ENCODE data around the gene URB2.

DNA sequence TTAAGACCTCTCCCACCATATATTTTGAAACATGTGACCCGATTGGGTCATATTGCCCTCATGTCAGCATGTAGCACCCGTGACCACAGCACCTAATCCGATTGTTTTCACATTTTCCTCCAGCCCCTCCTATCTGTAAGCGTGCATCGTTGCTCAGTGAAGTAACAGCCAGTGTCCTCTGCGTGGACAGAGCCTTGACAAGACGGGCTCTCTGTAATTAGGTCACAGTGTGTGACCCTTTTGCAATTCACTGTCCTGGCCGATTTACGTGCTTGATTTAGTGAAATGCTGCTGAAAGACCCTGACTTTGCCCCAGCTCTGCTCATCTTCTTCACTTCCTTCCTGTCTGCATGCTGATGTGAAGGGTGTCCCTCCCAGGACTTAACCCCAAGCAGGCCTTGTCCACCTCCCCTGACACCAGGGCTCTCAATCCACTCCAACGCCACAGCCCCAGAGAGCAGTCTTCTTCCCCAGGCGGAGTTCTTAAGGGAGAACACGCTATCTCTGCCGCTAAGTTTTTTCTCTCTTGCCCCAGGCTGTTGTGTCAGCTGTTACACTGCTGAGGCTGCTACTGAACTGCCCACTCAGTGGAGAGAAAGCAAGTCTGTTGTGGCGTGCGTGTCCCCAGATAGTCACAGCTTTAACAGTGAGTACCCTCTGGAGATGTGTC lies 19.4 kb downstream of the URB2 start:
- TF ChIP-seq, protein P1, sequence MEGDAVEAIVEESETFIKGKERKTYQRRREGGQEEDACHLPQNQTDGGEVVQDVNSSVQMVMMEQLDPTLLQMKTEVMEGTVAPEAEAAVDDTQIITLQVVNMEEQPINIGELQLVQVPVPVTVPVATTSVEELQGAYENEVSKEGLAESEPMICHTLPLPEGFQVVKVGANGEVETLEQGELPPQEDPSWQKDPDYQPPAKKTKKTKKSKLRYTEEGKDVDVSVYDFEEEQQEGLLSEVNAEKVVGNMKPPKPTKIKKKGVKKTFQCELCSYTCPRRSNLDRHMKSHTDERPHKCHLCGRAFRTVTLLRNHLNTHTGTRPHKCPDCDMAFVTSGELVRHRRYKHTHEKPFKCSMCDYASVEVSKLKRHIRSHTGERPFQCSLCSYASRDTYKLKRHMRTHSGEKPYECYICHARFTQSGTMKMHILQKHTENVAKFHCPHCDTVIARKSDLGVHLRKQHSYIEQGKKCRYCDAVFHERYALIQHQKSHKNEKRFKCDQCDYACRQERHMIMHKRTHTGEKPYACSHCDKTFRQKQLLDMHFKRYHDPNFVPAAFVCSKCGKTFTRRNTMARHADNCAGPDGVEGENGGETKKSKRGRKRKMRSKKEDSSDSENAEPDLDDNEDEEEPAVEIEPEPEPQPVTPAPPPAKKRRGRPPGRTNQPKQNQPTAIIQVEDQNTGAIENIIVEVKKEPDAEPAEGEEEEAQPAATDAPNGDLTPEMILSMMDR (IDR thresholded peaks at IDR 0.05), result no peak
- no peak for TF ChIP-seq POLR2A (IDR thresholded peaks at IDR 0.05; ENCODE audit: low read depth)
- TF ChIP-seq EP300 (IDR thresholded peaks at IDR 0.05), result no peak
- TF ChIP-seq POLR2AphosphoS5 (IDR thresholded peaks at IDR 0.05), result no peak

Data from esophagus muscularis mucosa (tissue), 4 donors.